Progenitor cell of endocrine pancreas (in vitro differentiated cells): ENCODE measurements around the gene DAB1. TPM values are rescaled to one million over a fixed set of nuclear protein-coding genes. Genes with fewer than 3 reads are reported as not detected.

Experiments used
- DNase-seq: peaks from one replicate; pipeline ENCODE4 v3.0.0; 2021; ENCODE audit warnings: low spot score; ENCODE audit not compliant: unreplicated experiment
- H3K27ac Mint-ChIP-seq: 2 replicates; pipeline ENCODE4 v1.8.0; 2021; ENCODE audit warnings: mild to moderate bottlenecking, moderate library complexity, mixed read lengths
- H3K27me3 Mint-ChIP-seq: 2 replicates; pipeline ENCODE4 v1.8.0; 2021; ENCODE audit warnings: mixed read lengths
- H3K36me3 Mint-ChIP-seq: 2 replicates; pipeline ENCODE4 v1.8.0; 2022; ENCODE audit warnings: mixed read lengths; ENCODE audit not compliant: insufficient read depth
- H3K4me1 Mint-ChIP-seq: 2 replicates; pipeline ENCODE4 v1.8.0; 2021; ENCODE audit warnings: low read depth, mixed read lengths
- H3K4me3 Mint-ChIP-seq: 2 replicates; pipeline ENCODE4 v1.8.0; 2021; ENCODE audit warnings: low read depth, mild to moderate bottlenecking, moderate library complexity, mixed read lengths
- H3K9me3 Mint-ChIP-seq: 2 replicates; pipeline ENCODE4 v1.8.0; 2021; ENCODE audit warnings: low read depth, mixed read lengths
- total RNA-seq: library from RNA; stranded (reverse); gene quantifications from 2 replicates; pipeline ENCODE4 v1.2.1, GENCODE V29; 2021
- TF ChIP-seq, protein P1 (sequence below): fragments of 200-600 bp; sonication (generic); IDR thresholded peaks from one replicate; pipeline ENCODE4 v1.5.0; 2021; ENCODE audit warnings: antibody characterized with exemption, mild to moderate bottlenecking; ENCODE audit not compliant: unreplicated experiment

The DAB1 gene
- total RNA-seq, 1 donor from 2014 or later = 4.8 TPM

DNA sequence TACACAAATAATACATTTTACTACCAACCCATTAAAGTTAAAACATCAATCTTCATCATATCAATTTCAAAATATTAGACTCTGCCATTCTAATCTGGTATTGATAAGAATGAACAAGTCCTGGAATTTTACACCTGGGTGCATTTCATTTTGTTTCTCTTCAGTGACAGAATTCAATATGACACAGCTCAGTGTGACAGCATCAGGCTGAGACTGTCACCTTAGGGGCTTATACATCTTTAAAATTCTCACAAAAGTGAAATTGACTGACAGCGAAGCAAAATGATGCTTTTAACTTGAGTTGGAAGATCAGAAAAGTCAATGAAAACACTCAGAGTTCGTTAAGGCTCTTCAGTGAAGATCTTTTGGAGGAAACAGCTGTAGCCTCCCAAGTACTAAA lies 213.0 kb downstream of the DAB1 start:
- Mint-ChIP-seq H3K4me3 (no peak overlapping the region), H3K36me3 (no peaks in the 10 kb centered on the region), H3K9me3 (no peaks in the 10 kb centered on the region), H3K4me1 (peaks cover 3% of the 10 kb centered on the region), H3K27ac (no peak overlapping the region), H3K27me3 (no peaks in the 10 kb centered on the region)
- TF ChIP-seq, protein P1, sequence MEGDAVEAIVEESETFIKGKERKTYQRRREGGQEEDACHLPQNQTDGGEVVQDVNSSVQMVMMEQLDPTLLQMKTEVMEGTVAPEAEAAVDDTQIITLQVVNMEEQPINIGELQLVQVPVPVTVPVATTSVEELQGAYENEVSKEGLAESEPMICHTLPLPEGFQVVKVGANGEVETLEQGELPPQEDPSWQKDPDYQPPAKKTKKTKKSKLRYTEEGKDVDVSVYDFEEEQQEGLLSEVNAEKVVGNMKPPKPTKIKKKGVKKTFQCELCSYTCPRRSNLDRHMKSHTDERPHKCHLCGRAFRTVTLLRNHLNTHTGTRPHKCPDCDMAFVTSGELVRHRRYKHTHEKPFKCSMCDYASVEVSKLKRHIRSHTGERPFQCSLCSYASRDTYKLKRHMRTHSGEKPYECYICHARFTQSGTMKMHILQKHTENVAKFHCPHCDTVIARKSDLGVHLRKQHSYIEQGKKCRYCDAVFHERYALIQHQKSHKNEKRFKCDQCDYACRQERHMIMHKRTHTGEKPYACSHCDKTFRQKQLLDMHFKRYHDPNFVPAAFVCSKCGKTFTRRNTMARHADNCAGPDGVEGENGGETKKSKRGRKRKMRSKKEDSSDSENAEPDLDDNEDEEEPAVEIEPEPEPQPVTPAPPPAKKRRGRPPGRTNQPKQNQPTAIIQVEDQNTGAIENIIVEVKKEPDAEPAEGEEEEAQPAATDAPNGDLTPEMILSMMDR = no peak
- DNase-seq = no peak

DNA sequence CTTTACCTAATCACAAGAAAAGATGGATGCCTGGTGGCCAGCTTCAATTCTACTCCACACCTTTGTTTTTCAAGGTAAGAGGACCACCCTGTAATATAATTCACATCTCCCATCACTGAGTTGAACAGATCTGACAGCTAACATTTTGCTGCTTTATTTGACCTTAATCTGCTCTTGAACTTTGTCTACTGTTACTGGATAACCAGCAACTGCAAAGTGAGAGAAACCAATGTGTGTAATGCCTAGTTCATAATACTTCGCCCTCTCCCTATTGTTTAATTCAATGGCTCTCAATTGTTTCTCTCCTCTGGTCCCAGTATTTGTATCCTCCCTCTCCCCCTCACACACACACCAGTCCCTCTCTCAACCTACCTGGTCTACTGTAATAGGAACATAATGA lies 214.4 kb downstream of the DAB1 start:
- H3K27ac Mint-ChIP-seq = no peak overlapping the region
- no peak overlapping the region for H3K4me3 Mint-ChIP-seq
- H3K4me1 Mint-ChIP-seq = peaks cover 9% of the 10 kb centered on the region
- no peaks in the 10 kb centered on the region for H3K36me3 Mint-ChIP-seq
- H3K27me3 Mint-ChIP-seq = no peaks in the 10 kb centered on the region
- no peak for DNase-seq
- TF ChIP-seq, protein P1 = no peak
- H3K9me3 Mint-ChIP-seq = no peaks in the 10 kb centered on the region

DNA sequence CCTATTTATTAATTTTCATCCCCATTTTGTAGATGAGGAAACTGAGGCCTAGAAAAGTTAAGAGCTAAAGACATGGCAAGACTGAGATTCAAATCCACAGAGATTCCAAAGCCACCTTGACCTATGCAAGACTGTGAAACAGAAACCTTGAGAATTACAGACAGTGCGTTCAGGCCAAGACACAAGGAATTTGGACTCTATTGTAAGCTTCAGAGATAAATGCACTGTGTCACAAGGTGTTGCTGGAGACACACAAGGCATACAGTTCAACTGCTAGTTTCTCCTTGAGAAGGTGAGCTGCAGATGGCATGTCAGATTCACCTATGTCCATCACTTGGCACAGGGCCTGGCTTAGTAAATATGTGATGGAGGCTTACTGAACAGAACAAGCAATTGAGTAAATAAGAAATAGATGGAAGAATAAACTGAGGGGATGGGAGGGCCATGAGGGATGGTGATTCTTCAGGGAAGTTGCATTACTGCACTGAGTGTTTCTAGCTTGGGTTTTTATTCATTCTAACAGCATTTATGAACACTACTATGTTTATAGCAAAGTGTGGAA lies 215.0 kb downstream of the DAB1 start:
- Mint-ChIP-seq H3K9me3 (no peaks in the 10 kb centered on the region), H3K36me3 (no peaks in the 10 kb centered on the region), H3K4me3 (no peak overlapping the region), H3K27me3 (no peaks in the 10 kb centered on the region), H3K27ac (no peak overlapping the region), H3K4me1 (peaks cover 12% of the 10 kb centered on the region)
- no peak for DNase-seq
- TF ChIP-seq, protein P1 = no peak

DNA sequence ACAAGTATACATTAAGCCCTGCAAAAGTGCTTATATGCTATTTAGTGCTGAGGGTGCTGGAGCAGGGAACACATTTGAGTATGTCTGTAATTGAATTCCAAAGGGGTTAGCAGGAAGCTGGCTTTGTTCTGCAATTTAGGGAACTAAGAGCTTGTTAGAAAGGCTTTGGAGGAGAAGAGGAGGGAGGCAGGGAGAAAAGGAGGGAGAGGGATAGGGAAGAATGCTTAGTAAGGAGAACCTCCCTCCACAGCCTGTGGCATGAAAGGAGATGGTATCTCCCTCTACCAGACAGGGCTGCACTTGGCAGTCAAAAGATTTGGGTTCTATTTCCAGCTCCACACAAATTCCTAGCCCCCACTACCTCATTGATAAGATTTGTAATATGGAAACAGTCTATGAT lies 217.8 kb downstream of the DAB1 start:
- no peaks in the 10 kb centered on the region for H3K36me3 Mint-ChIP-seq
- no peaks in the 10 kb centered on the region for H3K9me3 Mint-ChIP-seq
- H3K27ac Mint-ChIP-seq = no peak overlapping the region
- no peak overlapping the region for H3K4me3 Mint-ChIP-seq
- peaks cover 12% of the 10 kb centered on the region for H3K4me1 Mint-ChIP-seq
- TF ChIP-seq, protein P1 = no peak
- no peak for DNase-seq
- peaks cover 3% of the 10 kb centered on the region for H3K27me3 Mint-ChIP-seq

DNA sequence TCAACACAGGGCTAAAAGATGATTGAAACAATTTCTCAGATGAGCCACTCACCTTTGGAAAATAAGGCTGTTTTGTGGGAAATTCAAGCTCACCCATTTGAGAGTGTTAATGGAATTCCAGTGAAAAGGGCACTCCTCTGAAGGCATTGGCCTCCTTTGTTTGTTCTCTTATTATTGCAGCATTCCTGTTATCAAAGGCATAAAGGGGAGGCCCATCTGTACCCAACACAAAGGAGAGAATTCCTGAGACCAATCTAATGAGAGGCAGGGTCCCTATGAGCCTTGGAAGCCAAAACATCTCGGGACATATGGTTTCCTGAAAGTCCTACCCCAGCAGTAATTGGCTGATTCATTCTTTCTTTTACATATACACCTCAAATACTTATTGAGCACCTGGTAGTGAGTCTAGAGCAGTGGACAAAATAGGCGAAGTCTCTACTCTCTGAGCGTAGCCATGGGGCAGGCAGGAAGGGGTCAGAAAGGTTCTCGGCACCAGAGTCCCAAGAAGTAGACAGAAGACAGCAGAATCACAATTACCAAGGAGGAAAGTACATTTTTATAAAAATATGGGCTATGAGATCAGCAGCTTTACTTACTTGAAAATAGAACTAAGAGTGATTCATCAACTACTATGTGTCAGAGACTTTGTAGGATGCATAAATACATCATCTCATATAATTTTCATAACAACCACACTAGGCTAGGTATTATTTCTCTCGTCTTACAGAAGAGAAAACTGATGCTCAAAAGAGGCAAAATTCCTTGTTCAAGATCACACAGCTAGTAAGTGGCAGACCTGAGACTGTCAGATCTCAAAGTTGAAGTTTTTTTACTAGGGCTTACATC lies 218.7 kb downstream of the DAB1 start:
- no peak for DNase-seq
- H3K27ac Mint-ChIP-seq = peak overlapping the region; percentile 53
- H3K36me3 Mint-ChIP-seq = no peaks in the 10 kb centered on the region
- no peak overlapping the region for H3K4me3 Mint-ChIP-seq
- peaks cover 3% of the 10 kb centered on the region for H3K27me3 Mint-ChIP-seq
- peaks cover 12% of the 10 kb centered on the region for H3K4me1 Mint-ChIP-seq
- TF ChIP-seq, protein P1 = no peak
- no peaks in the 10 kb centered on the region for H3K9me3 Mint-ChIP-seq
